GM18858 (cell line): ENCODE measurements around the gene ACSL1.
A peak's percentile ranks its signal among the peaks of the same experiment; 100 is the strongest.

Experiments
- ATAC-seq: cut with Tn5 transposase; IDR thresholded peaks from one replicate; pipeline ENCODE4 v1.9.1; 2021; ENCODE audit not compliant: unreplicated experiment

Gene ACSL1

GRCh38 chr4:184814686-184815045 lies 11.1 kb downstream of the ACSL1 start:
- no peak for ATAC-seq

- no peak for ATAC-seq
Measured at GRCh38 chr4:184812651-184813181, 13.1 kb downstream of the ACSL1 start.

GRCh38 chr4:184812199-184812542 lies 13.6 kb downstream of the ACSL1 start:
- no peak for ATAC-seq

- no peak for ATAC-seq
Measured at GRCh38 chr4:184811526-184812198, 14.1 kb downstream of the ACSL1 start.

GRCh38 chr4:184810720-184811119 lies 15.0 kb downstream of the ACSL1 start:
- no peak for ATAC-seq

GRCh38 chr4:184808713-184809050 lies 17.1 kb downstream of the ACSL1 start:
- ATAC-seq: no peak

- ATAC-seq: no peak
Measured at GRCh38 chr4:184807797-184808712, 17.7 kb downstream of the ACSL1 start.

- no peak for ATAC-seq
Measured at GRCh38 chr4:184807256-184807655, 18.5 kb downstream of the ACSL1 start.

- ATAC-seq: no peak
Measured at GRCh38 chr4:184806711-184807110, 19.1 kb downstream of the ACSL1 start.

- no peak for ATAC-seq
Measured at GRCh38 chr4:184806229-184806550, 19.6 kb downstream of the ACSL1 start.

GRCh38 chr4:184805462-184806228 lies 20.1 kb downstream of the ACSL1 start:
- ATAC-seq: peak; percentile 57

GRCh38 chr4:184804621-184805020 lies 21.1 kb downstream of the ACSL1 start:
- no peak for ATAC-seq

GRCh38 chr4:184803874-184804273 lies 21.9 kb downstream of the ACSL1 start:
- ATAC-seq: no peak

- no peak for ATAC-seq
Measured at GRCh38 chr4:184803133-184803532, 22.6 kb downstream of the ACSL1 start.

GRCh38 chr4:184802697-184803015 lies 23.1 kb downstream of the ACSL1 start:
- ATAC-seq: no peak

- ATAC-seq: no peak
Measured at GRCh38 chr4:184801781-184802696, 23.7 kb downstream of the ACSL1 start.

GRCh38 chr4:184798504-184798903 lies 27.3 kb downstream of the ACSL1 start:
- ATAC-seq: no peak

GRCh38 chr4:184796906-184797305 lies 28.9 kb downstream of the ACSL1 start:
- no peak for ATAC-seq

- no peak for ATAC-seq
Measured at GRCh38 chr4:184795214-184795844, 30.4 kb downstream of the ACSL1 start.

- ATAC-seq: no peak
Measured at GRCh38 chr4:184794470-184794869, 31.3 kb downstream of the ACSL1 start.
